Measurements from ENCODE around the gene QRICH2. TPM values are rescaled to one million over a fixed set of nuclear protein-coding genes. Genes with fewer than 3 reads are reported as not detected.
"Not testable (repeated sequence)": the region's sequence is repeated elsewhere in the genome, so short reads cannot be mapped to it uniquely, and the experiment has no call there.

Gene QRICH2
- total RNA-seq, 1 donor from 2014 or later: 2.6 TPM

- intact Hi-C loops (cut with DNase I): no loop called here
- no peak for ATAC-seq (ENCODE audit: poor library complexity)
These were observed 27.8 kb upstream of the QRICH2 start for GRCh38 chr17:76335716-76336381.

GRCh38 chr17:76333673-76334505 lies 25.8 kb upstream of the QRICH2 start:
- no peak for ATAC-seq (ENCODE audit: poor library complexity)
- intact Hi-C loops (cut with DNase I): no loop called here

More at GRCh38 chr17:76335716-76336381, 27.8 kb upstream of the QRICH2 start:
- no peak for DNase-seq

GRCh38 chr17:76331083-76331482 lies 23.0 kb upstream of the QRICH2 start:
- no peak for ATAC-seq (ENCODE audit: poor library complexity)
- no peak for DNase-seq
- intact Hi-C loops (cut with DNase I): no loop called here

More at GRCh38 chr17:76333673-76334505, 25.8 kb upstream of the QRICH2 start:
- DNase-seq: no peak

GRCh38 chr17:76329664-76330063 lies 21.6 kb upstream of the QRICH2 start:
- no peak for DNase-seq
- no peak for ATAC-seq (ENCODE audit: poor library complexity)
- intact Hi-C loops (cut with DNase I): no loop called here

- ATAC-seq (ENCODE audit: poor library complexity) (no peak), DNase-seq (no peak)
- intact Hi-C loops (cut with DNase I): no loop called here
These were observed 19.6 kb upstream of the QRICH2 start for GRCh38 chr17:76327696-76328095.

- DNase-seq (no peak), ATAC-seq (ENCODE audit: poor library complexity) (no peak)
- intact Hi-C loops (cut with DNase I): no loop called here
These were observed 18.2 kb upstream of the QRICH2 start for GRCh38 chr17:76326306-76326705.

- intact Hi-C loops (cut with DNase I): no loop called here
- ATAC-seq (ENCODE audit: poor library complexity) (no peak), DNase-seq (no peak)
These were observed 10.5 kb upstream of the QRICH2 start for GRCh38 chr17:76318586-76318985.

GRCh38 chr17:76317535-76317934 lies 9.5 kb upstream of the QRICH2 start:
- ATAC-seq (ENCODE audit: poor library complexity) (no peak), DNase-seq (no peak)
- intact Hi-C loops (cut with DNase I): no loop called here

GRCh38 chr17:76314392-76315227 lies 6.5 kb upstream of the QRICH2 start:
- ATAC-seq (ENCODE audit: poor library complexity) (no peak), DNase-seq (no peak)
- intact Hi-C loops (cut with DNase I): no loop called here

- DNase-seq (no peak), ATAC-seq (ENCODE audit: poor library complexity) (no peak)
- intact Hi-C loops (cut with DNase I): no loop called here
These were observed 4.7 kb upstream of the QRICH2 start for GRCh38 chr17:76312735-76313134.

- DNase-seq (no peak), ATAC-seq (ENCODE audit: poor library complexity) (no peak)
- intact Hi-C loops (cut with DNase I): no loop called here
These were observed 1.4 kb upstream of the QRICH2 start for GRCh38 chr17:76309461-76309860.

- intact Hi-C loops (cut with DNase I): no loop called here
- ATAC-seq (ENCODE audit: poor library complexity): no peak
- no peak for DNase-seq
These were observed 644 bp downstream of the QRICH2 start for GRCh38 chr17:76307299-76307965.

- intact Hi-C loops (cut with DNase I); ATAC-seq (ENCODE audit: poor library complexity); DNase-seq: not testable (repeated sequence)
These were observed 3.0 kb downstream of the QRICH2 start for GRCh38 chr17:76305135-76305454.

GRCh38 chr17:76304226-76305134 lies 3.6 kb downstream of the QRICH2 start:
- intact Hi-C loops (cut with DNase I): loop anchor here (5.0 kb wide), 1 partner anchor 203 kb away; no protein-coding TSS in a partner anchor
- ATAC-seq (ENCODE audit: poor library complexity) (no peak), DNase-seq (no peak)

GRCh38 chr17:76297436-76297835 lies 10.6 kb downstream of the QRICH2 start:
- intact Hi-C loops (cut with DNase I): loop anchor here (5.0 to 10.0 kb wide), 2 partner anchors 175 to 283 kb away; no protein-coding TSS in a partner anchor

GRCh38 chr17:76296889-76297288 lies 11.2 kb downstream of the QRICH2 start:
- DNase-seq (no peak), ATAC-seq (ENCODE audit: poor library complexity) (no peak)
- intact Hi-C loops (cut with DNase I): loop anchor here (5.0 to 10.0 kb wide), 2 partner anchors 175 to 282 kb away; no protein-coding TSS in a partner anchor

More at GRCh38 chr17:76297436-76297835, 10.6 kb downstream of the QRICH2 start:
- ATAC-seq (ENCODE audit: poor library complexity) (no peak), DNase-seq (no peak)

GRCh38 chr17:76296186-76296585 lies 11.9 kb downstream of the QRICH2 start:
- ATAC-seq (ENCODE audit: poor library complexity) (peak; percentile 76), DNase-seq (no peak)
- intact Hi-C loops (cut with DNase I): loop anchor here (5.0 to 10.0 kb wide), 2 partner anchors 174 to 281 kb away; no protein-coding TSS in a partner anchor

Data from Right ventricle myocardium superior (tissue), 1 donor.